ENCODE data around the gene ZNF562. TPM values are rescaled to one million over a fixed set of nuclear protein-coding genes. Genes with fewer than 3 reads are reported as not detected.
A peak's percentile ranks its signal among the peaks of the same experiment; 100 is the strongest.

The ZNF562 gene
- total RNA-seq, 1 donor from 2014 or later, result 24.4 TPM

DNA sequence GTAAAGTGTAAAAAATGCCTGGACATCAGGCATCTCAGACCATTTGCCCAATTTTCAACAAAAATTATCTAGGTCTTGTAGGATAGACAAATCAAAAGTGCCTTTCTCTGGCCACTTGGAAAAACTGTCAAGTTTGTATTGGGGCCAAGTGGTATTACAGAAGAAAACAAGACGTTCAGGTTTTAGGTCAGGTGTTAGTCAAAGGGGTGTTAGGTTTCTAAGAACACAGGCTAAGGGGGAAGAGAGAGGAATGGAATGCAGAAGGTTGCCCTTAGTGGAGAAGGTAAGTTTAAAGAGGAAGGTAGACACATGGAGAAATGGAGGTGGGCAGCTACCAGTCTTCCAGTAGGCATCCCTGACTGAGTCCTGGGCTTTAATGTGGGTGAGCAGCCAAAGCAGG is 33.9 kb downstream of the ZNF562 start:
- Mint-ChIP-seq H3K9me3 (no peaks in the 10 kb centered on the region), H3K4me3 (no peak overlapping the region), H3K27ac (no peak overlapping the region), H3K36me3 (peaks cover 11% of the 10 kb centered on the region), H3K4me1 (ENCODE audit: unreplicated experiment) (no peaks in the 10 kb centered on the region), H3K27me3 (no peaks in the 10 kb centered on the region)
- TF ChIP-seq CTCF (conservative IDR thresholded peaks at IDR 0.05), result no peak
- no peak for DNase-seq (ENCODE audit: extremely low spot score, unreplicated experiment)

DNA sequence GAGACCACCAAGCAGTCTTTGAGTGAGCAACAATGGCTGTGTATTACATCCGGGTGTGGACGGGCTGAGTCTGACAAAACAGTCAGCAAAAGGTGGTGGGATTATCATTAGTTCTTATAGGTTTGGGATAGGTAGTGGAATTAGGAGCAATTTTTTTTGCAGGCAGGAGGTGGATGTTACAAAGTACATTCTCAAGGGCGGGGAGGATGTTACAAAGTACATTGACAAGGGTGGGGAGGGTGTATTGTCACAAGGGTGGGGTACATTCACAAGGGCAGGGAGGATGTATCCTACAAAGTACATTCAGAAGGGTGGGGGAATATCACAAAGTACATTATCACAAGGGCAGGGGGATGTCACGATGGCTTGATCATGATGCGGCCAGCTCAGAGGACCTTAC is 38.9 kb downstream of the ZNF562 start:
- H3K27me3 Mint-ChIP-seq, result no peaks in the 10 kb centered on the region
- no peaks in the 10 kb centered on the region for H3K9me3 Mint-ChIP-seq
- H3K4me1 Mint-ChIP-seq (ENCODE audit: unreplicated experiment), result no peaks in the 10 kb centered on the region
- H3K27ac Mint-ChIP-seq, result no peak overlapping the region
- H3K4me3 Mint-ChIP-seq, result no peak overlapping the region
- no peak for DNase-seq (ENCODE audit: extremely low spot score, unreplicated experiment)
- peaks cover 24% of the 10 kb centered on the region for H3K36me3 Mint-ChIP-seq
- TF ChIP-seq CTCF (conservative IDR thresholded peaks at IDR 0.05), result no peak

DNA sequence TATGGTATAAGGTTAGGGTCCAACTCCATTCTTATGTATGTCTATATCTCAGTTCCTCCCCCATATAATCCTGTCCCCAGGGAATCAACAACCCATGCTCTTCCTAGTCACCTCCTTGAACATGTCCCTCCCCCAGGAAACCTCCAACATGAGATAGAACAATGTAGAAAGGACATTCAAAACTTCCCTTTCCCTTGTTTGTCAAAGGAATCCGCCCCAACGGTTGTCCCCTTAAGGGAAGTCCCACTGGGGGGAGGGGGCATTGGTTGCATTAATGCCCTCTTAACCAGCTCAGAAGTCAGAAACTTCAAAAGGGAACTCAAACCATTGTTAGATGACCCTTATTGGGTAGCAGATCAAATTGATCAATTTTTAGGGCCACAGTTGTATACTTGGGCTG is 47.0 kb downstream of the ZNF562 start:
- TF ChIP-seq CTCF (conservative IDR thresholded peaks at IDR 0.05), result no peak
- peaks cover 18% of the 10 kb centered on the region for H3K36me3 Mint-ChIP-seq
- H3K27me3 Mint-ChIP-seq, result no peaks in the 10 kb centered on the region

DNA sequence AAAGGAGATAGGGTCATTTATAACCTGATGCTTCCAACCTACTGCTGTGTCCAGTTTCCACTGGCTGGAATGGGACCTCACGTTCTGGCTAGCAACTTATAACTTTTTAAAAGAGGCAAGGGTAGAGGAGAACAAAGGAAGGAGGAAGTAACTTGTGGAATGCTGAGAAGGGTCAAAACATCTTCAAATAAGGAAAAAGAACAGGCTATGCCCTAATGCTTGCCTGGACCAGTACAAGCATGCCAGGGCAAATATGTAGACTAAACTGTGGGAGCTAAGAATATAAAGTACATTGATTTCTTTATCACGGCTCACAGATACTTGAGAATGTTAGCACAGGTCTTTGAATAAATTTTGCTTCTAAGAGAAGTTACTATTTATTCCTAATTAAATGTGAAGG is 52.4 kb downstream of the ZNF562 start:
- peak overlapping the region; percentile 90 for H3K4me3 Mint-ChIP-seq
- peaks cover 10% of the 10 kb centered on the region for H3K4me1 Mint-ChIP-seq (ENCODE audit: unreplicated experiment)
- DNase-seq (ENCODE audit: extremely low spot score, unreplicated experiment), result no peak
- peaks cover 28% of the 10 kb centered on the region for H3K36me3 Mint-ChIP-seq
- H3K27me3 Mint-ChIP-seq, result peaks cover 3% of the 10 kb centered on the region
- H3K9me3 Mint-ChIP-seq, result no peaks in the 10 kb centered on the region
- no peak for TF ChIP-seq CTCF (conservative IDR thresholded peaks at IDR 0.05)
- H3K27ac Mint-ChIP-seq, result peak overlapping the region; percentile 100

More for the DNA sequence above, 47.0 kb downstream of the ZNF562 start:
- Mint-ChIP-seq H3K9me3 (no peaks in the 10 kb centered on the region), H3K27ac (no peak overlapping the region), H3K4me1 (ENCODE audit: unreplicated experiment) (peaks cover 6% of the 10 kb centered on the region), H3K4me3 (no peak overlapping the region)
- no peak for DNase-seq (ENCODE audit: extremely low spot score, unreplicated experiment)

- Mint-ChIP-seq H3K9me3 (no peaks in the 10 kb centered on the region), H3K27me3 (peaks cover 3% of the 10 kb centered on the region), H3K4me3 (peak within 1 kb of the TSS; percentile 100), H3K4me1 (ENCODE audit: unreplicated experiment) (peaks cover 10% of the 10 kb centered on the region), H3K36me3 (peaks cover 34% of the 10 kb centered on the region), H3K27ac (peak within 1 kb of the TSS; percentile 100)
- DNase-seq (ENCODE audit: extremely low spot score, unreplicated experiment), result peak; percentile 86
- no peak for TF ChIP-seq CTCF (conservative IDR thresholded peaks at IDR 0.05)
These were observed 53.5 kb downstream of the ZNF562 start, which contains the start of gene ZNF561 for GRCh38 chr19:9621156-9622037. ZNF561 (minus strand) TSS chr19:9621232; CDS start chr19:9619456, 1,776 bp downstream.

Measured in type B pancreatic cell (in vitro differentiated cells).